Right lobe of liver (tissue), 6 donors: ENCODE results near the gene DHX57. TPM values are rescaled to one million over a fixed set of nuclear protein-coding genes. Genes with fewer than 3 reads are reported as not detected.
A peak's percentile ranks its signal among the peaks of the same experiment; 100 is the strongest.

ENCODE experiments used
- ATAC-seq, 4 donors: fragments of 200-7000 bp; cut with Tn5 transposase; one replicate each; pipeline ENCODE4 v1.9.1; 2020; ENCODE audit warnings: mild to moderate bottlenecking in 4 of 4, moderate library complexity in 4 of 4
- DNase-seq, 3 donors: peaks; one replicate each; pipeline ENCODE4 v3.0.0-alpha.2; 2020
- H3K27ac ChIP-seq, 3 donors: fragments of 200-600 bp; one replicate each; pipeline ENCODE4 v1.8.0; 2022
- H3K27me3 ChIP-seq, 2 donors: fragments of 200-600 bp; one replicate each; pipeline ENCODE4 v1.8.0; 2022
- H3K36me3 ChIP-seq, 4 donors: fragments of 200-600 bp; sonication (generic) in 1 of 4; one replicate each; pipeline versions ENCODE4 v1.5.1 to v1.8.0; 2017 to 2022; ENCODE audit warnings: control low read depth in 1 of 4
- H3K4me1 ChIP-seq, 4 donors: fragments of 200-600 bp; sonication (generic) in 1 of 4; one replicate each; pipeline versions ENCODE4 v1.5.1 to v1.8.0; 2017 to 2022; ENCODE audit warnings: control low read depth in 1 of 4
- H3K4me3 ChIP-seq, 3 donors: fragments of 200-600 bp; one replicate each; pipeline ENCODE4 v1.8.0; 2022
- H3K9me3 ChIP-seq, 4 donors: fragments of 200-600 bp; sonication (generic) in 1 of 4; one replicate each; pipeline versions ENCODE4 v1.5.1 to v1.8.0; 2017 to 2022; ENCODE audit warnings: control low read depth in 1 of 4
- POLR2A ChIP-seq: fragments of 450-650 bp; IDR thresholded peaks from one replicate; pipeline ENCODE4 v1.6.1; 2017; ENCODE audit warnings: antibody characterized with exemption, mild to moderate bottlenecking
- WGBS: methylation state at CpG from one replicate; pipeline ENCODE4 v1.1.6; 2018; ENCODE audit warnings: low coverage, low lambda C conversion rate; ENCODE audit not compliant: insufficient coverage; ENCODE audit errors: missing lambda C conversion rate; 5-methylcytosine and 5-hydroxymethylcytosine counted together
- intact Hi-C, 2 donors: fragments of 100-400 bp; cut with DNase I; formaldehyde crosslinking; loops; one replicate each; pipeline versions ENCODE4 v1.11.2 to v1.14.1; 2022
- total RNA-seq, 6 experiments: library from RNA; depleted of rRNA in 2 of 6; stranded (reverse); fragments of >200 nt in 2 of 6; fragmentation: NEBNext Ultra II Directional in 3 of 6; extraction: Animal tissue kit (Norgen Biotek cat#: 25700) in 3 of 6; gene quantifications; one replicate each; pipeline versions ENCODE4 v1.1.0 to v1.2.4, GENCODE V29; 2016 to 2023
- TF ChIP-seq, protein P1 (sequence below), 4 donors: fragments of 200-600 bp in 3 of 4; fragments of 450-650 bp in 1 of 4; IDR thresholded peaks; one replicate each; pipeline versions ENCODE4 v1.5.1 to v1.8.0; 2016 to 2022; ENCODE audit warnings: antibody characterized with exemption in 4 of 4, mild to moderate bottlenecking in 2 of 4
- donor health status: DM: no; HTN: yes; CAD: no.
- donor health status: DM: no; HTN: no; CAD: no.
- donor health status: DM: no; HTN: no; CAD: no.
- donor health status: DM: no; HTN: yes; CAD: no.
- donor health status: DM: no; HTN: yes; CAD: no.

Gene DHX57
- total RNA-seq, 6 experiments from 2014 or later = 4.4 to 6.4 (median 4.9) TPM

DNA sequence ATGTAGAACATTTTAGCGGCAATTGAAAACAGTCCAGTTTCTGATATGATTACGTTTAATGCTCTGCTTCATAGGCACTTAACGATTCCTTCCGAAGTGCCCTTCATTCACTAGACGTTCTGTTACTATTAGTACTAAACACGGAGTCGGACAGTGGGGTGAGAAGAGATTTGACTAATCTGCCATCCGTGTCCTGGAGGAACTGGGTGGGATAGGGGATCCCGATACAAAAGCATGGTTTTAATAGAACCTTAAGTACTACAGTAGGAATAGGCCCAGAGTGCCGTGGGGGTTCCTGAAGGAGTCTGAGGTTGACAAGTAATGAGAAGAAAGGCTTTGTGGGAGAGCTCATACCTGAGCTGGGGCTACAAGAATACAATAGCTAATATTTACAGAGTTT, 673 bp upstream of the DHX57 start:
- Histone ChIP-seq H3K27me3 (no peaks in the 10 kb centered on the region), H3K9me3 (no peaks in the 10 kb centered on the region), H3K4me1 (peaks cover 0 to 3% (median 0%) of the 10 kb centered on the region in 4 donors), H3K36me3 (peaks cover 0 to 4% (median 0%) of the 10 kb centered on the region in 4 donors), H3K27ac (no peak overlapping the region), H3K4me3 (peak overlapping the region; percentile 61 to 83 (median 75))
- ATAC-seq (no peak), DNase-seq (no peak)
- no peak for TF ChIP-seq POLR2A
- TF ChIP-seq, protein P1, sequence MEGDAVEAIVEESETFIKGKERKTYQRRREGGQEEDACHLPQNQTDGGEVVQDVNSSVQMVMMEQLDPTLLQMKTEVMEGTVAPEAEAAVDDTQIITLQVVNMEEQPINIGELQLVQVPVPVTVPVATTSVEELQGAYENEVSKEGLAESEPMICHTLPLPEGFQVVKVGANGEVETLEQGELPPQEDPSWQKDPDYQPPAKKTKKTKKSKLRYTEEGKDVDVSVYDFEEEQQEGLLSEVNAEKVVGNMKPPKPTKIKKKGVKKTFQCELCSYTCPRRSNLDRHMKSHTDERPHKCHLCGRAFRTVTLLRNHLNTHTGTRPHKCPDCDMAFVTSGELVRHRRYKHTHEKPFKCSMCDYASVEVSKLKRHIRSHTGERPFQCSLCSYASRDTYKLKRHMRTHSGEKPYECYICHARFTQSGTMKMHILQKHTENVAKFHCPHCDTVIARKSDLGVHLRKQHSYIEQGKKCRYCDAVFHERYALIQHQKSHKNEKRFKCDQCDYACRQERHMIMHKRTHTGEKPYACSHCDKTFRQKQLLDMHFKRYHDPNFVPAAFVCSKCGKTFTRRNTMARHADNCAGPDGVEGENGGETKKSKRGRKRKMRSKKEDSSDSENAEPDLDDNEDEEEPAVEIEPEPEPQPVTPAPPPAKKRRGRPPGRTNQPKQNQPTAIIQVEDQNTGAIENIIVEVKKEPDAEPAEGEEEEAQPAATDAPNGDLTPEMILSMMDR (IDR thresholded peaks at IDR 0.05) = no peak
- intact Hi-C loops = no loop called here
- 30% methylated on average over 10 of the region's 10 CpGs for WGBS

DNA sequence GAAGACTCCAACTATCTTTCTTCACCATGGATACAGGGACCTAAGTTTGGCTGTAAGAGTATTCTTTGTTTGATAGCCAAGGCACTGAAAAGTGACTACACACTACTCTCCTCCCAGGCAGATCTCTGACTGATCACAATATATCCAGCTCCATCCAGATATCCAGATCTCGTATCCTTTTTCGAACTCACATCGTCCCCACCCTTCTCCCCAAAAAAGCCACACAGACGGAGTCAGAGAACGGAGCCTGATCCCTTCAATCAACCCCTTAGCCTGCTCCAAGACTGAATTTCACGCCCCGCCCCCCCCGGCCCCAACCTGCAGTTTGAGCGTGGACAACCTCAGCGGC, 533 bp downstream of the DHX57 start:
- DNase-seq = no peak
- Histone ChIP-seq H3K27ac (peak overlapping the region in 2 of 3 donors; percentile 28 to 56), H3K4me1 (peaks cover 0 to 3% (median 0%) of the 10 kb centered on the region in 4 donors), H3K36me3 (no peaks in the 10 kb centered on the region), H3K27me3 (no peaks in the 10 kb centered on the region), H3K9me3 (no peaks in the 10 kb centered on the region), H3K4me3 (peak overlapping the region; percentile 61 to 83 (median 75))
- ATAC-seq = peak in 1 of 4 donors; percentile 7
- TF ChIP-seq, protein P1 (IDR thresholded peaks at IDR 0.05) = no peak
- no peak for TF ChIP-seq POLR2A
- intact Hi-C loops = no loop called here
- 0% methylated on average over 10 of the region's 10 CpGs for WGBS

DNA sequence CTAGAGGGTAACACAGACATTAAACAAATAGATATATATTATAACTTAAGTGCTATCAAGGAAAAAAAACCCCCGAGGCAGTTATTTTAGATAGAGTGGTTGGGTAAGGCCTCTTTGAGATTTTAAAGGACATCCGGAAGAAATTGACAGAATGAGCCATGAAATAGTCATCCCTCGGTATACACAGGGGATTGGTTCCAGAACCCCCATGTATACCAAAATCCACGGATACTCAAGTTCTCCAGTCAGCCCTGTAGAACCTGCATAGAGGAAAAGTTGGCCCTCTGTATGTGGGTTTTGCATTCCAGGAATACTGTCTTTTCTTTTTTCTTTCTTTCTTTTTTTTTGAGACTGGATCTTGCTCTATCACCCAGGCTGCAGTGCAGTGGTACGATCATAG, 2.0 kb downstream of the DHX57 start:
- Histone ChIP-seq H3K4me1 (peaks cover 0 to 3% (median 0%) of the 10 kb centered on the region in 4 donors), H3K36me3 (no peaks in the 10 kb centered on the region), H3K27me3 (no peaks in the 10 kb centered on the region), H3K9me3 (no peaks in the 10 kb centered on the region), H3K27ac (no peak overlapping the region), H3K4me3 (no peak overlapping the region)
- intact Hi-C loops = no loop called here
- no peak for DNase-seq
- no peak for ATAC-seq
- 70% methylated on average over 5 of the region's 5 CpGs for WGBS
- TF ChIP-seq, protein P1 (IDR thresholded peaks at IDR 0.05) = no peak
- no peak for TF ChIP-seq POLR2A

DNA sequence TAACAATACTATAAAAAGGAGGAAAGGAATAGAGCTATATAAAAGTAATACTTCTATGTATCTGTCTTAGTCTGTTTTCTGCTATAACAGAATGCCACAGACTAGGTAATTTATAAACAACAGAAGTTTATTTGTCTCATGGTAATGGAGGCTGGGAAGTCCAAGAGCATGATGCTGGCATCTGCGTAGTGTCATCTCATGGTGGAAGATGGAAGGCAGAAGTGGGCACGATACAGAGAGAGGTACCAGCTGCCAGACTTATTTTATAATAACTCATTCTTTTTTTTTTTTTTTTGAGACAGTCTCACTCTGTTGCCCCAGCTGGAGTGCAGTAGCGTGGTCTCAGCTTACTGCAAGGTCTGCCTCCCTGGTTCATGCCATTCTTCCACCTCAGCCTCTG, 4.3 kb downstream of the DHX57 start:
- Histone ChIP-seq H3K9me3 (no peaks in the 10 kb centered on the region), H3K36me3 (no peaks in the 10 kb centered on the region), H3K27ac (no peak overlapping the region), H3K27me3 (no peaks in the 10 kb centered on the region), H3K4me1 (peaks cover 0 to 3% (median 0%) of the 10 kb centered on the region in 4 donors), H3K4me3 (no peak overlapping the region)
- intact Hi-C loops = no loop called here
- ATAC-seq (no peak), DNase-seq (no peak)
- TF ChIP-seq, protein P1 (IDR thresholded peaks at IDR 0.05) = no peak
- TF ChIP-seq POLR2A = no peak
- 100% methylated on average over 2 of the region's 3 CpGs for WGBS
